GM18526 (cell line): ENCODE data around the gene SCN11A.

Source experiments
- POLR2A ChIP-seq: IDR thresholded peaks from 3 replicates; pipeline ENCODE4 v1.6.1; 2011; ENCODE audit not compliant: insufficient read length; ENCODE audit errors: extremely low read depth

SCN11A gene

GRCh38 chr3:39025222-39025970, 26.3 kb downstream of the SCN11A start:
- no peak for TF ChIP-seq POLR2A

- TF ChIP-seq POLR2A: no peak
These were observed 27.2 kb downstream of the SCN11A start for GRCh38 chr3:39024497-39024896.

GRCh38 chr3:39022286-39022630, 29.5 kb downstream of the SCN11A start:
- TF ChIP-seq POLR2A: no peak

- no peak for TF ChIP-seq POLR2A
These were observed 30.1 kb downstream of the SCN11A start for GRCh38 chr3:39021465-39022285.

- TF ChIP-seq POLR2A: no peak
These were observed 30.7 kb downstream of the SCN11A start for GRCh38 chr3:39021029-39021428.

GRCh38 chr3:39019299-39019698, 32.4 kb downstream of the SCN11A start:
- TF ChIP-seq POLR2A: no peak

GRCh38 chr3:39015418-39015817, 36.3 kb downstream of the SCN11A start:
- TF ChIP-seq POLR2A: no peak

GRCh38 chr3:39013921-39014509, 37.7 kb downstream of the SCN11A start:
- TF ChIP-seq POLR2A: no peak

GRCh38 chr3:39013289-39013688, 38.5 kb downstream of the SCN11A start:
- TF ChIP-seq POLR2A: no peak

GRCh38 chr3:39011191-39011736, 40.5 kb downstream of the SCN11A start:
- no peak for TF ChIP-seq POLR2A

GRCh38 chr3:39005295-39005694, 46.4 kb downstream of the SCN11A start:
- TF ChIP-seq POLR2A: no peak
